A673 (cell line): Measurements from ENCODE around the gene XPO4. TPM values are rescaled to one million over a fixed set of nuclear protein-coding genes. Genes with fewer than 3 reads are reported as not detected.
"Not testable (repeated sequence)": the region's sequence is repeated elsewhere in the genome, so short reads cannot be mapped to it uniquely, and the experiment has no call there.

Source experiments
- BruUV-seq: library from RNA; stranded (reverse); fragments of 400-500 nt; replicated peaks from 2 replicates; lab custom pipeline; 2021; lab: Mats Ljungman, UMichigan
- CTCF ChIA-PET: fragments of 300-600 bp; sonication (Branson Sonifier 250); formaldehyde crosslinking; loops from one replicate; lab custom pipeline; 2022; ENCODE audit warnings: antibody characterized with exemption; lab: Charles Lee
- POLR2A ChIA-PET: fragments of 300-600 bp; sonication (Branson Sonifier 250); formaldehyde crosslinking; loops from one replicate; lab custom pipeline; 2022; ENCODE audit warnings: antibody characterized with exemption; ENCODE audit not compliant: low non-redundant PET; lab: Charles Lee
- DNase-seq: peaks from one replicate; pipeline ENCODE4 v3.0.0-alpha.2; 2015; ENCODE audit warnings: low spot score
- H3K27ac ChIP-seq: fragments of 200-600 bp; sonication (generic); 2 replicates; pipeline ENCODE4 v1.5.1; 2016; ENCODE audit warnings: mixed run types, low read depth, mild to moderate bottlenecking, mixed read lengths, antibody characterized with exemption, low read length; ENCODE audit not compliant: poor library complexity, severe bottlenecking
- H3K27me3 ChIP-seq: fragments of 200-600 bp; sonication (generic); replicated peaks from 2 replicates; pipeline ENCODE4 v1.6.1; 2017; ENCODE audit warnings: mixed run types, low read depth, mild to moderate bottlenecking, mixed read lengths, antibody characterized with exemption, low read length; ENCODE audit not compliant: insufficient read depth, poor library complexity
- H3K36me3 ChIP-seq: fragments of 200-600 bp; sonication (generic); 2 replicates; pipeline ENCODE4 v1.6.1; 2016; ENCODE audit warnings: mixed run types, mild to moderate bottlenecking, mixed read lengths, antibody characterized with exemption, low read length; ENCODE audit not compliant: insufficient read depth, poor library complexity, severe bottlenecking
- H3K4me1 ChIP-seq: fragments of 200-600 bp; sonication (generic); 2 replicates; pipeline ENCODE4 v1.6.1; 2017; ENCODE audit warnings: mixed run types, mild to moderate bottlenecking, mixed read lengths, antibody characterized with exemption, low read length; ENCODE audit not compliant: insufficient read depth, poor library complexity, severe bottlenecking
- H3K4me3 ChIP-seq: fragments of 200-600 bp; sonication (generic); 2 replicates; pipeline ENCODE4 v1.5.1; 2016; ENCODE audit warnings: low read depth, mixed run types, mild to moderate bottlenecking, mixed read lengths, low read length; ENCODE audit not compliant: poor library complexity, severe bottlenecking
- H3K9me3 ChIP-seq: fragments of 200-600 bp; sonication (generic); 2 replicates; pipeline ENCODE4 v1.6.1; 2016; ENCODE audit warnings: mixed run types, low read depth, mild to moderate bottlenecking, mixed read lengths, antibody characterized with exemption, low read length; ENCODE audit not compliant: poor library complexity, severe bottlenecking
- CTCF ChIP-seq: fragments of 300-800, 200-600 bp; sonication (generic); conservative IDR thresholded peaks from 2 replicates; pipeline ENCODE4 v1.5.1; 2017; ENCODE audit warnings: low read depth, mild to moderate bottlenecking, antibody characterized with exemption, low read length, moderate library complexity, mixed read lengths
- EZH2 ChIP-seq: fragments of 200-600 bp; sonication (generic); IDR thresholded peaks from 2 replicates; pipeline ENCODE4 v1.6.1; 2017; ENCODE audit warnings: borderline replicate concordance, low read depth, mild to moderate bottlenecking, mixed read lengths, antibody characterized with exemption, low read length; ENCODE audit not compliant: poor library complexity, severe bottlenecking
- intact Hi-C: fragments of 100-400 bp; cut with micrococcal nuclease; formaldehyde crosslinking; loops from one replicate; pipeline ENCODE4 v1.10.0; 2022; ENCODE audit not compliant: unreplicated experiment
- total RNA-seq: library from RNA; stranded (reverse); gene quantifications from 2 replicates; pipeline ENCODE4 v1.2.3, GENCODE V29; 2021

XPO4 gene
- total RNA-seq, 1 experiment from 2014 or later = 39.8 TPM

- TF ChIP-seq EZH2 (no peak), CTCF (no peak)
- intact Hi-C loops = loop anchor here (1.0 to 5.0 kb wide), 4 partner anchors 119 to 534 kb away; partner anchors contain the start of gene LATS2
- Histone ChIP-seq H3K27ac (no peak overlapping the region), H3K36me3 (no peaks in the 10 kb centered on the region), H3K27me3 (no peaks in the 10 kb centered on the region), H3K9me3 (no peaks in the 10 kb centered on the region), H3K4me1 (peaks cover 6% of the 10 kb centered on the region), H3K4me3 (no peak overlapping the region)
- CTCF ChIA-PET = interaction anchor here (0.6 to 2.1 kb wide), 6 partner anchors 18 to 356 kb away, joined by 3 to 17 read pairs (median 6); no protein-coding TSS in a partner anchor
- POLR2A ChIA-PET = no interaction called here
- no peak for DNase-seq
- no TSS peak for BruUV-seq
Observed at GRCh38 chr13:20942938-20943559, 40.5 kb upstream of the XPO4 start.

- H3K9me3 ChIP-seq, H3K27ac ChIP-seq, CTCF ChIA-PET, BruUV-seq, H3K36me3 ChIP-seq, H3K27me3 ChIP-seq, DNase-seq, H3K4me1 ChIP-seq, H3K4me3 ChIP-seq, POLR2A ChIA-PET: not testable (repeated sequence)
- intact Hi-C loops = loop anchor here (5.0 kb wide), 2 partner anchors 122 to 537 kb away; partner anchors contain the start of gene LATS2
Observed at GRCh38 chr13:20940511-20940910, 38.0 kb upstream of the XPO4 start.

- Histone ChIP-seq H3K27me3 (no peaks in the 10 kb centered on the region), H3K4me3 (no peak overlapping the region), H3K27ac (no peak overlapping the region), H3K4me1 (peaks cover 6% of the 10 kb centered on the region), H3K9me3 (no peaks in the 10 kb centered on the region), H3K36me3 (no peaks in the 10 kb centered on the region)
- intact Hi-C loops = loop anchor here (5.0 kb wide), 2 partner anchors 122 to 537 kb away; partner anchors contain the start of gene LATS2
- DNase-seq = no peak
- BruUV-seq = no TSS peak
- TF ChIP-seq EZH2 = no peak
- no peak for TF ChIP-seq CTCF
- POLR2A ChIA-PET = no interaction called here
- CTCF ChIA-PET = no interaction called here
Observed at GRCh38 chr13:20940083-20940482, 37.5 kb upstream of the XPO4 start.
